Liver (tissue), 9 donors: Measurements from ENCODE around the gene EXOC6. TPM values are rescaled to one million over a fixed set of nuclear protein-coding genes. Genes with fewer than 3 reads are reported as not detected.
A peak's percentile ranks its signal among the peaks of the same experiment; 100 is the strongest.

ENCODE experiments used
- DNase-seq: peaks from one replicate; pipeline ENCODE4 v3.0.0-alpha.2; 2017; ENCODE audit warnings: low spot score
- H3K27ac ChIP-seq, 2 donors: one replicate each; pipeline ENCODE4 v1.7.0; 2013; ENCODE audit warnings: inconsistent platforms in 2 of 2, low read length in 2 of 2, control low read depth in 1 of 2, low read depth in 1 of 2, mild to moderate bottlenecking in 1 of 2
- H3K27me3 ChIP-seq, 4 donors: one replicate each; pipeline versions ENCODE4 v1.6.1 to v1.7.0; 2013; ENCODE audit warnings: low read length in 3 of 4, inconsistent platforms in 1 of 4, mild to moderate bottlenecking in 1 of 4, moderate library complexity in 1 of 4; ENCODE audit not compliant: control insufficient read depth in 4 of 4, insufficient read depth in 4 of 4
- H3K36me3 ChIP-seq, 4 donors: one replicate each; pipeline versions ENCODE4 v1.6.1 to v1.7.0; 2013; ENCODE audit warnings: low read length in 3 of 4, mild to moderate bottlenecking in 3 of 4, low read depth in 1 of 4, moderate library complexity in 1 of 4; ENCODE audit not compliant: control insufficient read depth in 4 of 4, insufficient read depth in 3 of 4
- H3K4me1 ChIP-seq, 4 donors: one replicate each; pipeline versions ENCODE4 v1.6.1 to v1.7.0; 2013; ENCODE audit warnings: low read length in 3 of 4, mild to moderate bottlenecking in 3 of 4, moderate library complexity in 1 of 4; ENCODE audit not compliant: control insufficient read depth in 4 of 4, insufficient read depth in 4 of 4
- H3K4me3 ChIP-seq, 3 donors: one replicate each; pipeline versions ENCODE4 v1.6.1 to v1.7.0; 2013; ENCODE audit warnings: low read length in 3 of 3, control low read depth in 1 of 3, low read depth in 1 of 3, mild to moderate bottlenecking in 1 of 3
- H3K9ac ChIP-seq, 2 donors: one replicate each; pipeline ENCODE4 v1.7.0; 2013; ENCODE audit warnings: low read length in 2 of 2, mild to moderate bottlenecking in 2 of 2, moderate library complexity in 2 of 2, control low read depth in 1 of 2, low read depth in 1 of 2
- H3K9me3 ChIP-seq, 4 donors: one replicate each; pipeline versions ENCODE4 v1.6.1 to v1.7.0; 2013; ENCODE audit warnings: low read length in 3 of 4; ENCODE audit not compliant: control insufficient read depth in 4 of 4
- FOXA1 ChIP-seq: IDR thresholded peaks from 2 replicates; pipeline ENCODE4 v1.6.1; 2016; ENCODE audit warnings: antibody characterized with exemption
- FOXA2 ChIP-seq: IDR thresholded peaks from 2 replicates; pipeline ENCODE4 v1.6.1; 2016; ENCODE audit warnings: antibody characterized with exemption
- GABPA ChIP-seq, 2 donors: IDR thresholded peaks in 1 of 2; conservative IDR thresholded peaks in 1 of 2; 2 replicates each; pipeline ENCODE4 v1.6.1; 2016; ENCODE audit warnings: antibody characterized with exemption in 2 of 2, mild to moderate bottlenecking in 1 of 2, moderate library complexity in 1 of 2
- HNF4A ChIP-seq, 2 donors: conservative IDR thresholded peaks; 2 replicates each; pipeline ENCODE4 v1.6.1; 2016; ENCODE audit warnings: antibody characterized with exemption in 2 of 2, mild to moderate bottlenecking in 2 of 2
- HNF4G ChIP-seq: IDR thresholded peaks from 2 replicates; pipeline ENCODE4 v1.6.1; 2016; ENCODE audit warnings: antibody characterized with exemption
- NR2F2 ChIP-seq: IDR thresholded peaks from 2 replicates; pipeline ENCODE4 v1.6.1; 2016; ENCODE audit warnings: antibody characterized with exemption
- RAD21 ChIP-seq, 2 donors: IDR thresholded peaks; 2 replicates each; pipeline ENCODE4 v1.6.1; 2016; ENCODE audit warnings: antibody characterized with exemption in 2 of 2, mild to moderate bottlenecking in 2 of 2
- RXRA ChIP-seq, 2 donors: IDR thresholded peaks; 2 replicates each; pipeline ENCODE4 v1.6.1; 2017 to 2018; ENCODE audit warnings: antibody characterized with exemption in 2 of 2, mild to moderate bottlenecking in 1 of 2
- SP1 ChIP-seq: IDR thresholded peaks from 2 replicates; pipeline ENCODE4 v1.6.1; 2018; ENCODE audit warnings: antibody characterized with exemption, mild to moderate bottlenecking
- YY1 ChIP-seq: IDR thresholded peaks from 2 replicates; pipeline ENCODE4 v1.6.1; 2016; ENCODE audit warnings: antibody characterized with exemption, mild to moderate bottlenecking
- WGBS: extraction: QIAGEN DNeasy Blood & Tissue Kit; methylation state at CpG from one replicate; pipeline ENCODE4 v1.1.7; 2013; 5-methylcytosine and 5-hydroxymethylcytosine counted together
- polyA plus RNA-seq, 2 donors: library from polyadenylated mRNA; stranded (reverse) in 1 of 2; unstranded in 1 of 2; fragments of 200-250 nt in 1 of 2; fragments of >200 nt in 1 of 2; fragmentation: Nextera tagmentation in 1 of 2; extraction: Ambion mirVana in 1 of 2; gene quantifications; one replicate each; pipeline versions ENCODE4 v1.2.1 to v1.2.3, GENCODE V29; 2013 to 2015
- total RNA-seq, 2 donors: library from RNA; depleted of rRNA; stranded (reverse); fragments of >200 nt; gene quantifications; one replicate each; pipeline ENCODE4 v1.2.3, GENCODE V29; 2014
- TF ChIP-seq, protein P1 (sequence below): fragments of 150-350 bp; IDR thresholded peaks from 2 replicates; pipeline ENCODE4 v1.5.1; 2017; ENCODE audit warnings: improper control_type of control experiment, low read depth, low read length; ENCODE audit not compliant: missing input control
- TF ChIP-seq, protein P2 (sequence below): IDR thresholded peaks from 2 replicates; pipeline ENCODE4 v1.6.1; 2016; ENCODE audit warnings: antibody characterized with exemption, mild to moderate bottlenecking
- TF ChIP-seq, protein P3 (sequence below): IDR thresholded peaks from 2 replicates; pipeline ENCODE4 v1.6.1; 2016; ENCODE audit warnings: antibody characterized with exemption
- donor health status: healthy.
- donor health status: healthy.
- donor health status: healthy.
- donor health status: healthy.
- donor health status: healthy.

The EXOC6 gene
- total and polyA plus RNA-seq, 4 donors = 6.5 to 35.4 (median 8.4) TPM

DNA sequence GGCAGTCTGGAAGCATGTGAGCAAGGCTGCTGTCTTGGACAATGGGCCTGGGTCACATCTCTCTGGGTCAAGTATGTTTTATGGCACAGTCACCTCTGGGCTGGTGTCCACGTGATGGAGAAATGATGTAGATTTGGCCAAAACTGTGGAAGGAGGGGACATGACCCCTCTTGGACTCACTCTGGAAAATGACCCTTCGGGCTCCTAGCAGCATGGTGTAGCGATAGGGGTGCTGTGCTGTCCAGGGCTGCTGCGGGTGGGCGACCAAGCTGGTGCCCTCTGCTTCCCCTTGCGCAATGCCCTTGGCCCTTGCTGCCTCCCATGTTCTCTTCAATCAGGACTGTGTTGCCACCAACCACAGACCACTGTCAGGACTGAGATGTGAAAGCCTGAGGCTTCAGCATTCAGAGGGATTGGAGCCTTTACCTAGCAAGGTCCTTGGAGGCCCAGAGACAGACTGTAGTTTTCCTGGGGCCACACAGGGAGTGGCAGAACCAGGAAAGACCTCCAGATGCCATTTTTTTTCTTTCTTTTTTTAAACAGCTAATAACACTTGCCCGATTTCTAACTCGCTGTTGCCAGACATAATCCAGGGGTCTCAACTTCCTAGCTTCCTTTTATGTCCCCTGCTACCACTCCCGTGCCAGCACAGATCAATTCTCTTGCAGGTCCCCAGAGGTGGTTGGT, 231.5 kb downstream of the EXOC6 start:
- TF ChIP-seq RXRA (IDR thresholded peaks at IDR 0.05) (peak; percentile 32 to 48), HNF4A (conservative IDR thresholded peaks at IDR 0.05) (no peak), NR2F2 (no peak)
- peak overlapping the region in 1 of 3 donors; percentile 9 for H3K4me3 ChIP-seq
- 37% methylated on average over 9 of the region's 9 CpGs for WGBS
- H3K27me3 ChIP-seq = no peaks in the 10 kb centered on the region
- H3K27ac ChIP-seq = no peak overlapping the region
- no peak for DNase-seq
- no peak overlapping the region for H3K9ac ChIP-seq
- no peaks in the 10 kb centered on the region for H3K36me3 ChIP-seq
- H3K4me1 ChIP-seq = peaks cover 5 to 54% (median 46%) of the 10 kb centered on the region in 4 donors
- no peaks in the 10 kb centered on the region for H3K9me3 ChIP-seq

DNA sequence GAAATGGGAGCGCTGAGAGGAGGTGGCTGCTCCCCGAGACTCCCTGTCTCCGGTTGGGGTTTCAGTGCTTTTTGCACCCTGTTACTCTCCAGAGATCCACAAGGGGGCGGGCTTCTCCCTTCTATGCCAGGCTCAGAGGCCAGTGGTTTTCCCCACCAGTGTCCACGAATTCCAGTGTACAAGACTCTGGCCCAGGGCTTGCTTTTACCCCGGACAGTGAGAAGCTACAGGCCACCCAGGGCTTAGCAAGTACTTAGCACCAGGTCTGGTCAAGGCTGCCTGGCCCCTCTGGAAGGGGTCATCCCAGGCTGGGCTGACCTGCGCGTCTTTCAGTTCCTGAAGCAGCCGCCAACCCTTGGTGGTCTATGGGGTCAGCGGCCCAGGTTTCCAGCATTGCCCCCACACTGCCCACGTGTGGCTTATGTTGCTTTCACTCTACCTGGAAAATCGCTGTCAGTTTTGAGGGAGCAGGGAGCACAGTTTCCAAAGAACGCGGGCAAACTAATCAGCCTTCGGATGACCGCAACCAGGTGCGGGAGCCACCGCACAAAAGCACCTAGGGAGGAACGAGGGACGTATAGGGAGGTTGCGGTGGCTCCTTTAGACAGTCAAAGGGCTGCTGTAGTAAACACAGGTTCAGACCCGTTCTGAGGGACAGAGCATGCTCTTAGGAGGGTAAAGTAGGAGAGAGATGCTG, 232.2 kb downstream of the EXOC6 start:
- Histone ChIP-seq H3K9me3 (no peaks in the 10 kb centered on the region), H3K4me1 (peaks cover 0 to 47% (median 40%) of the 10 kb centered on the region in 4 donors), H3K27ac (no peak overlapping the region), H3K36me3 (no peaks in the 10 kb centered on the region), H3K4me3 (peak overlapping the region in 1 of 3 donors; percentile 9), H3K27me3 (no peaks in the 10 kb centered on the region), H3K9ac (no peak overlapping the region)
- DNase-seq = peak; percentile 66
- 55% methylated on average over 22 of the region's 22 CpGs for WGBS
- TF ChIP-seq RXRA (IDR thresholded peaks at IDR 0.05) (no peak), RAD21 (IDR thresholded peaks at IDR 0.05) (peak; percentile 91 to 95), FOXA2 (no peak), SP1 (no peak), YY1 (no peak), NR2F2 (no peak), FOXA1 (no peak)
- TF ChIP-seq, protein P1, sequence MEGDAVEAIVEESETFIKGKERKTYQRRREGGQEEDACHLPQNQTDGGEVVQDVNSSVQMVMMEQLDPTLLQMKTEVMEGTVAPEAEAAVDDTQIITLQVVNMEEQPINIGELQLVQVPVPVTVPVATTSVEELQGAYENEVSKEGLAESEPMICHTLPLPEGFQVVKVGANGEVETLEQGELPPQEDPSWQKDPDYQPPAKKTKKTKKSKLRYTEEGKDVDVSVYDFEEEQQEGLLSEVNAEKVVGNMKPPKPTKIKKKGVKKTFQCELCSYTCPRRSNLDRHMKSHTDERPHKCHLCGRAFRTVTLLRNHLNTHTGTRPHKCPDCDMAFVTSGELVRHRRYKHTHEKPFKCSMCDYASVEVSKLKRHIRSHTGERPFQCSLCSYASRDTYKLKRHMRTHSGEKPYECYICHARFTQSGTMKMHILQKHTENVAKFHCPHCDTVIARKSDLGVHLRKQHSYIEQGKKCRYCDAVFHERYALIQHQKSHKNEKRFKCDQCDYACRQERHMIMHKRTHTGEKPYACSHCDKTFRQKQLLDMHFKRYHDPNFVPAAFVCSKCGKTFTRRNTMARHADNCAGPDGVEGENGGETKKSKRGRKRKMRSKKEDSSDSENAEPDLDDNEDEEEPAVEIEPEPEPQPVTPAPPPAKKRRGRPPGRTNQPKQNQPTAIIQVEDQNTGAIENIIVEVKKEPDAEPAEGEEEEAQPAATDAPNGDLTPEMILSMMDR = peak; percentile 83
- TF ChIP-seq, protein P2, sequence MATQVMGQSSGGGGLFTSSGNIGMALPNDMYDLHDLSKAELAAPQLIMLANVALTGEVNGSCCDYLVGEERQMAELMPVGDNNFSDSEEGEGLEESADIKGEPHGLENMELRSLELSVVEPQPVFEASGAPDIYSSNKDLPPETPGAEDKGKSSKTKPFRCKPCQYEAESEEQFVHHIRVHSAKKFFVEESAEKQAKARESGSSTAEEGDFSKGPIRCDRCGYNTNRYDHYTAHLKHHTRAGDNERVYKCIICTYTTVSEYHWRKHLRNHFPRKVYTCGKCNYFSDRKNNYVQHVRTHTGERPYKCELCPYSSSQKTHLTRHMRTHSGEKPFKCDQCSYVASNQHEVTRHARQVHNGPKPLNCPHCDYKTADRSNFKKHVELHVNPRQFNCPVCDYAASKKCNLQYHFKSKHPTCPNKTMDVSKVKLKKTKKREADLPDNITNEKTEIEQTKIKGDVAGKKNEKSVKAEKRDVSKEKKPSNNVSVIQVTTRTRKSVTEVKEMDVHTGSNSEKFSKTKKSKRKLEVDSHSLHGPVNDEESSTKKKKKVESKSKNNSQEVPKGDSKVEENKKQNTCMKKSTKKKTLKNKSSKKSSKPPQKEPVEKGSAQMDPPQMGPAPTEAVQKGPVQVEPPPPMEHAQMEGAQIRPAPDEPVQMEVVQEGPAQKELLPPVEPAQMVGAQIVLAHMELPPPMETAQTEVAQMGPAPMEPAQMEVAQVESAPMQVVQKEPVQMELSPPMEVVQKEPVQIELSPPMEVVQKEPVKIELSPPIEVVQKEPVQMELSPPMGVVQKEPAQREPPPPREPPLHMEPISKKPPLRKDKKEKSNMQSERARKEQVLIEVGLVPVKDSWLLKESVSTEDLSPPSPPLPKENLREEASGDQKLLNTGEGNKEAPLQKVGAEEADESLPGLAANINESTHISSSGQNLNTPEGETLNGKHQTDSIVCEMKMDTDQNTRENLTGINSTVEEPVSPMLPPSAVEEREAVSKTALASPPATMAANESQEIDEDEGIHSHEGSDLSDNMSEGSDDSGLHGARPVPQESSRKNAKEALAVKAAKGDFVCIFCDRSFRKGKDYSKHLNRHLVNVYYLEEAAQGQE = no peak

DNA sequence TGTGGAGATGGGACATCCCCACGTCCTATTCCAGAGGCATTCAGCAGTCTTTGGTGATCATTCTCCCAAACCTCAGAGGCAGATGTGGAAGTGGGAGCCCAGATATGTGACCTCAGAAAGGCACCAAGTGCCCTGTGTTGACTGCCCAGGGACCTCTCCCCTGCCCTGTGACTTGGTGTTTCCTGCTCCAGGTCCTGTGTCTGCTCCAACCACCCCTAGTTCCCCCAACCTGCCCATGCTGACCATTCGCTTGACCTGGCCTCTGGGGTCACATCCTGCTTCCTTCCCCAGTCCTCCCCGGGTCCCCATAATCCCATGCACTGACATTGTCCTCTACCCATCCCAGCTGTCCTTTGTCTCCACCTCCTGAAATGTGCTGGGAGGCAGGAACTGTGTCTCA, 233.0 kb downstream of the EXOC6 start:
- Histone ChIP-seq H3K36me3 (no peaks in the 10 kb centered on the region), H3K9me3 (no peaks in the 10 kb centered on the region), H3K4me3 (no peak overlapping the region), H3K27me3 (no peaks in the 10 kb centered on the region), H3K9ac (no peak overlapping the region), H3K27ac (no peak overlapping the region), H3K4me1 (peaks cover 0 to 40% (median 33%) of the 10 kb centered on the region in 4 donors)
- no peak for DNase-seq
- TF ChIP-seq, protein P1 = no peak
- TF ChIP-seq RAD21 (IDR thresholded peaks at IDR 0.05) (no peak), HNF4G (no peak), HNF4A (conservative IDR thresholded peaks at IDR 0.05) (no peak), FOXA1 (no peak), GABPA (IDR thresholded peaks at IDR 0.05 in 1 of 2, conservative IDR thresholded peaks at IDR 0.05 in 1 of 2) (no peak), SP1 (no peak), NR2F2 (no peak), YY1 (no peak), RXRA (IDR thresholded peaks at IDR 0.05) (no peak)
- TF ChIP-seq, protein P2 = no peak
- TF ChIP-seq, protein P3, sequence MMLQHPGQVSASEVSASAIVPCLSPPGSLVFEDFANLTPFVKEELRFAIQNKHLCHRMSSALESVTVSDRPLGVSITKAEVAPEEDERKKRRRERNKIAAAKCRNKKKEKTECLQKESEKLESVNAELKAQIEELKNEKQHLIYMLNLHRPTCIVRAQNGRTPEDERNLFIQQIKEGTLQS = no peak
- WGBS = 67% methylated on average over 3 of the region's 3 CpGs
